Measurements from ENCODE around the gene ZBTB46.

DNA sequence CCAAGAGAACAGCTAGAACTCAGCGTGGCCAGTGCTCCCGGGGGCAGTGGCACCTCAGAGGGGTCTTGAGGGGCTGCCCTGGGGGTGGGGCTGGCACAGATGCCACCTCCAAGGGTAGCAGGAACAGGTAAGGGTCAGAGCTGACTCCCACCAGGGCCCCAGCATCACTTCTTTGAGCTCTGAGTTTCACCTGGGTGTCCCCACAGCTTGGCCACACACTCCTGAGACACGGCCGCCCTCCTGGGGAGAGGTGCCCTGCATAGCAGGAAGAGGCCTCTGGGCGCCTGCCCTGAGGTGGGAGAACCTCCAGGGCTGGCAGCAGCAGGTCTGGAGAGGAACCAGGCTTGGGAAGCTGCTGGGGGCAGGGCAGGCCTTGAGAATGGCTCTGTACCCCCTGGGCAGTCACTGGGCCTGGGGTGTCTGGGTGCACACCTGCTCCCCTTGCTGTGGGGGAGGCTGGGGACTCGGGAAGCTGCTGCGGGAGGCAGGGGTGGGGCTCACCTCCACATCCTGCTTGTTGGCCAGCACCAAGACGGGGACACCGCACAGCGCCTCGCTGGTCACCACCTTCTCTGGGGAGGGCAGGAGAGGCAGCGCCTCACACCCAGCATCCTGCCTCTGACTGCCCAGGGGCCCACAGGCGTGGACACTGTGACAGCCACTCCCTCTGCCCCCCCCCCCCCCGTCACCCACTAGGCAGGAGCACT lies 129.6 kb downstream of the ZBTB46 start:
- TF ChIP-seq, protein P1, sequence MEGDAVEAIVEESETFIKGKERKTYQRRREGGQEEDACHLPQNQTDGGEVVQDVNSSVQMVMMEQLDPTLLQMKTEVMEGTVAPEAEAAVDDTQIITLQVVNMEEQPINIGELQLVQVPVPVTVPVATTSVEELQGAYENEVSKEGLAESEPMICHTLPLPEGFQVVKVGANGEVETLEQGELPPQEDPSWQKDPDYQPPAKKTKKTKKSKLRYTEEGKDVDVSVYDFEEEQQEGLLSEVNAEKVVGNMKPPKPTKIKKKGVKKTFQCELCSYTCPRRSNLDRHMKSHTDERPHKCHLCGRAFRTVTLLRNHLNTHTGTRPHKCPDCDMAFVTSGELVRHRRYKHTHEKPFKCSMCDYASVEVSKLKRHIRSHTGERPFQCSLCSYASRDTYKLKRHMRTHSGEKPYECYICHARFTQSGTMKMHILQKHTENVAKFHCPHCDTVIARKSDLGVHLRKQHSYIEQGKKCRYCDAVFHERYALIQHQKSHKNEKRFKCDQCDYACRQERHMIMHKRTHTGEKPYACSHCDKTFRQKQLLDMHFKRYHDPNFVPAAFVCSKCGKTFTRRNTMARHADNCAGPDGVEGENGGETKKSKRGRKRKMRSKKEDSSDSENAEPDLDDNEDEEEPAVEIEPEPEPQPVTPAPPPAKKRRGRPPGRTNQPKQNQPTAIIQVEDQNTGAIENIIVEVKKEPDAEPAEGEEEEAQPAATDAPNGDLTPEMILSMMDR (conservative IDR thresholded peaks at IDR 0.05): no peak
- TF ChIP-seq EZH2 (IDR thresholded peaks at IDR 0.05; ENCODE audit: low read depth): no peak
